K562 (cell line): ENCODE data around the gene A1CF. TPM values are rescaled to one million over a fixed set of nuclear protein-coding genes. Genes with fewer than 3 reads are reported as not detected.
A peak's percentile ranks its signal among the peaks of the same experiment; 100 is the strongest.

ENCODE experiments used
- ATAC-seq: fragments of 200-7000 bp; cut with Tn5 transposase; 3 replicates; pipeline ENCODE4 v1.9.1; 2020; ENCODE audit warnings: moderate library complexity
- BruUV-seq: library from RNA; stranded (reverse); fragments of 400-500 nt; replicated peaks from 2 replicates; lab custom pipeline; 2021; lab: Mats Ljungman, UMichigan
- CTCF ChIA-PET: fragments of 300-600 bp; formaldehyde crosslinking; extraction: SDS; loops from one replicate; lab custom pipeline; 2021; ENCODE audit warnings: low intra/inter-chr PET ratio; lab: Yijun Ruan, JAX
- POLR2A ChIA-PET: fragments of 300-600, 350-650 bp; sonication (Branson Sonifier 250); formaldehyde crosslinking; extraction: SDS; loops from one replicate; lab custom pipeline; 2021; ENCODE audit warnings: antibody characterized with exemption, inconsistent platforms; lab: Yijun Ruan, JAX
- DNase-seq, 4 experiments: peaks; one replicate each; pipeline versions ENCODE4 v3.0.0 to v3.0.0-alpha.2; 2011 to 2018; ENCODE audit warnings: low spot score in 3 of 4, mixed read lengths in 3 of 4; ENCODE audit errors: extremely low read depth in 1 of 4
- FAIRE-seq: peaks from 2 replicates; lab custom pipeline; 2011; peaks lifted over from hg19 to GRCh38; lab: Jason Lieb, UNC
- H2AFZ ChIP-seq: 2 replicates; pipeline ENCODE4 v1.6.0; 2011; ENCODE audit warnings: low read depth, low read length, control low read depth, inconsistent platforms
- H3K27ac ChIP-seq: fragments of 200-600 bp; 3 replicates; pipeline ENCODE4 v1.8.0; 2011; ENCODE audit warnings: low read depth, mild to moderate bottlenecking, control low read depth, inconsistent platforms, low read length, moderate library complexity, mixed read lengths; ENCODE audit errors: extremely low read depth
- H3K27me3 ChIP-seq, 2 experiments: fragments of 300-600 bp in 1 of 2; 2 replicates in 1 of 2; 3 replicates in 1 of 2; pipeline versions ENCODE4 v1.6.0 to v1.8.0; 2011; ENCODE audit warnings: inconsistent platforms in 2 of 2, low read length in 2 of 2, mild to moderate bottlenecking in 1 of 2, mixed read lengths in 1 of 2, moderate library complexity in 1 of 2; ENCODE audit not compliant: control insufficient read depth in 2 of 2, insufficient read depth in 2 of 2
- H3K36me3 ChIP-seq: fragments of 300-600 bp; 3 replicates; pipeline ENCODE4 v1.8.0; 2011; ENCODE audit warnings: mild to moderate bottlenecking, low read length, inconsistent platforms; ENCODE audit not compliant: control insufficient read depth, insufficient read depth
- H3K4me1 ChIP-seq, 2 experiments: fragments of 200-600 bp in 1 of 2; replicated peaks in 1 of 2; 2 replicates in 1 of 2; 3 replicates in 1 of 2; pipeline versions ENCODE4 v1.5.1 to v1.8.0; 2011; ENCODE audit warnings: inconsistent platforms in 2 of 2, low read length in 2 of 2, mild to moderate bottlenecking in 1 of 2, mixed read lengths in 1 of 2, moderate library complexity in 1 of 2; ENCODE audit not compliant: control insufficient read depth in 2 of 2, insufficient read depth in 2 of 2
- H3K4me2 ChIP-seq: 2 replicates; pipeline ENCODE4 v1.6.1; 2011; ENCODE audit warnings: low read length, control low read depth, inconsistent platforms, mixed read lengths; ENCODE audit not compliant: insufficient read depth
- H3K4me3 ChIP-seq: fragments of 200-600 bp; sonication (generic), shearing (Covaris generic); 2 replicates; pipeline ENCODE4 v1.5.1; 2016; ENCODE audit warnings: control low read depth, inconsistent platforms
- H3K79me2 ChIP-seq: fragments of 200-600 bp; 3 replicates; pipeline ENCODE4 v1.8.0; 2011; ENCODE audit warnings: low read length, inconsistent platforms; ENCODE audit not compliant: control insufficient read depth, insufficient read depth
- H3K9ac ChIP-seq, 2 experiments: 2 replicates each; pipeline versions ENCODE4 v1.6.0 to v1.6.1; 2011; ENCODE audit warnings: low read depth in 2 of 2, low read length in 2 of 2, control low read depth in 1 of 2, inconsistent platforms in 1 of 2, mild to moderate bottlenecking in 1 of 2, mixed read lengths in 1 of 2; ENCODE audit not compliant: insufficient read depth in 1 of 2
- H3K9me1 ChIP-seq: one replicate; pipeline ENCODE4 v1.6.0; 2011; ENCODE audit warnings: inconsistent platforms, mild to moderate bottlenecking, low read length, moderate library complexity; ENCODE audit not compliant: control insufficient read depth, insufficient read depth
- H3K9me3 ChIP-seq: replicated peaks from 2 replicates; pipeline ENCODE4 v1.5.1; 2011; ENCODE audit warnings: low read depth, low read length, inconsistent platforms; ENCODE audit not compliant: control insufficient read depth, insufficient read depth
- H4K20me1 ChIP-seq: replicated peaks from 2 replicates; pipeline ENCODE4 v1.6.1; 2011; ENCODE audit warnings: low read length, inconsistent platforms, mixed read lengths; ENCODE audit not compliant: control insufficient read depth, insufficient read depth
- BMI1 ChIP-seq: fragments of 150-350 bp; IDR thresholded peaks from 2 replicates; pipeline ENCODE4 v1.6.1; 2014; ENCODE audit warnings: low read length
- CBFA2T3 ChIP-seq: fragments of 450-650 bp; IDR thresholded peaks from 2 replicates; pipeline ENCODE4 v1.6.1; 2017
- ETV1 ChIP-seq: fragments of 450-650 bp; conservative IDR thresholded peaks from 2 replicates; pipeline ENCODE4 v1.6.1; 2016; ENCODE audit warnings: missing genetic modification characterization, control low read depth, low read depth, missing compliant biosample characterization
- POLR2G ChIP-seq: fragments of 200-400 bp; formaldehyde crosslinking; IDR thresholded peaks from 2 replicates; pipeline ENCODE4 v1.6.1; 2017; ENCODE audit warnings: low read depth, mild to moderate bottlenecking, antibody characterized with exemption, low read length, moderate library complexity
- SIN3A ChIP-seq, 2 experiments: fragments of 150-350 bp in 1 of 2; IDR thresholded peaks; 2 replicates each; pipeline ENCODE4 v1.6.1; 2011 to 2016; ENCODE audit warnings: borderline replicate concordance in 2 of 2, low read depth in 2 of 2, low read length in 2 of 2, mild to moderate bottlenecking in 2 of 2, moderate library complexity in 2 of 2; ENCODE audit not compliant: control insufficient read depth in 1 of 2
- SIX5 ChIP-seq, 2 experiments: IDR thresholded peaks; 2 replicates each; pipeline ENCODE4 v1.6.1; 2011; ENCODE audit warnings: low read length in 2 of 2, borderline replicate concordance in 1 of 2, low read depth in 1 of 2, mild to moderate bottlenecking in 1 of 2, moderate library complexity in 1 of 2; ENCODE audit not compliant: insufficient read depth in 1 of 2
- ZNF212 ChIP-seq: fragments of 450-650 bp; formaldehyde crosslinking; IDR thresholded peaks from 2 replicates; pipeline ENCODE4 v1.4.0; 2020; ENCODE audit warnings: mild to moderate bottlenecking
- ZNF75A ChIP-seq: fragments of 450-650 bp; formaldehyde crosslinking; IDR thresholded peaks from 2 replicates; pipeline ENCODE4 v1.4.0; 2020; ENCODE audit warnings: mild to moderate bottlenecking
- ZNF76 ChIP-seq: fragments of 250-450 bp; sonication (Bioruptor Pico); IDR thresholded peaks from 2 replicates; pipeline ENCODE4 v1.4.0; 2020; ENCODE audit warnings: mild to moderate bottlenecking, moderate library complexity, borderline replicate concordance
- WGBS: fragments of 100-300 bp; shearing (Covaris generic); methylation state at CpG from one replicate; pipeline ENCODE4 v1.1.6; 2016; ENCODE audit warnings: low coverage, mixed read lengths; ENCODE audit not compliant: insufficient coverage; ENCODE audit errors: missing lambda C conversion rate; 5-methylcytosine and 5-hydroxymethylcytosine counted together
- in situ Hi-C: fragments of 300-500 bp; cut with MboI; formaldehyde crosslinking; loops from 4 replicates; pipeline ENCODE4 v1.15.0; 2018; ENCODE audit warnings: inconsistent platforms, mixed read lengths
- intact Hi-C: fragments of 100-400 bp; cut with micrococcal nuclease; formaldehyde crosslinking; loops from 2 replicates; pipeline ENCODE4 v1.14.2; 2022
- polyA plus RNA-seq, 8 experiments: library from polyadenylated mRNA; depleted of rRNA in 4 of 8; stranded (reverse) in 5 of 8; unstranded in 3 of 8; fragments of >200 nt; fragmentation: Nextera tagmentation in 2 of 8; fragmentation: Illumina TruSeq in 1 of 8; extraction: Ambion mirVana in 2 of 8; extraction: Trizol in 1 of 8; gene quantifications; 2 replicates each; pipeline versions ENCODE4 v1.2.1 to v1.2.3, GENCODE V29; 2011 to 2014; ENCODE audit warnings: inconsistent platforms in 1 of 8, missing spikeins in 1 of 8
- total RNA-seq, 7 experiments: library from RNA; depleted of rRNA in 6 of 7; stranded (reverse); fragments of >200 nt in 6 of 7; fragmentation: Illumina TruSeq in 2 of 7; extraction: Trizol in 2 of 7; gene quantifications; 2 replicates each; pipeline versions ENCODE4 v1.2.1 to v1.2.3, GENCODE V29; 2011 to 2021; ENCODE audit warnings: low replicate concordance in 1 of 7
- TF ChIP-seq, protein P1 (sequence below): IDR thresholded peaks from 2 replicates; pipeline ENCODE4 v1.6.1; 2016; ENCODE audit warnings: missing genetic modification characterization, missing compliant biosample characterization
- TF ChIP-seq, protein P2 (sequence below): sonication (generic); formaldehyde crosslinking; IDR thresholded peaks from 2 replicates; pipeline ENCODE4 v1.8.0; 2023; ENCODE audit warnings: mild to moderate bottlenecking, missing genetic modification reagents

A1CF gene
- total and polyA plus RNA-seq, 9 of the 15 experiments (the other 6 are each of a cell fraction or from before 2014, with no cell fraction given): 0.11 TPM; not detected in 8

DNA sequence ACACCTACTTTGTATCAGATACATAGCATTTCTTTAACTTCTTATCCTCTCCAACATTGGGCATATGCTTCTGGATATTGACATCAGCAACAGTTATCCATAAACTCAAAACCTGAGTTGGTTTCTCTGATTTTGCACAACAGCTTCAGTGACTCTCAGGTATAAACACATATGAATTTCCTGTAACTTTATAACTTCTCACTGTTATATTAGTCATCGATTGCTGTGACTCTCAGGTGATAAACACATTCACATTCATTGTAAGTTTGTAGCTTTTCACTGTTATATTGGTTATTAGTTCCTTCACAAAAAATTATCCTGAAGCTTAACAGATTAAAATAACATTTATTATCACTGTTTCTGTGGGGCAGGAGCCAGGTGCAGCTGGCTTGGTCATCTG is 88.7 kb downstream of the A1CF start:
- no peak overlapping the region for H3K27ac ChIP-seq
- no peak overlapping the region for H3K9ac ChIP-seq
- H3K4me1 ChIP-seq: no peaks in the 10 kb centered on the region
- BruUV-seq: no TSS peak
- no peaks in the 10 kb centered on the region for H4K20me1 ChIP-seq
- ATAC-seq (no peak), DNase-seq (no peak), FAIRE-seq (no peak)
- H3K4me2 ChIP-seq: no peak overlapping the region
- no peak overlapping the region for H3K4me3 ChIP-seq
- H3K36me3 ChIP-seq: no peaks in the 10 kb centered on the region
- H3K79me2 ChIP-seq: no peaks in the 10 kb centered on the region
- 0% methylated on average over 1 of the region's 1 CpG for WGBS
- no peak overlapping the region for H2AFZ ChIP-seq
- H3K9me3 ChIP-seq: no peaks in the 10 kb centered on the region
- TF ChIP-seq ZNF75A (CRISPR knock-in tag): no peak
- TF ChIP-seq, protein P1, sequence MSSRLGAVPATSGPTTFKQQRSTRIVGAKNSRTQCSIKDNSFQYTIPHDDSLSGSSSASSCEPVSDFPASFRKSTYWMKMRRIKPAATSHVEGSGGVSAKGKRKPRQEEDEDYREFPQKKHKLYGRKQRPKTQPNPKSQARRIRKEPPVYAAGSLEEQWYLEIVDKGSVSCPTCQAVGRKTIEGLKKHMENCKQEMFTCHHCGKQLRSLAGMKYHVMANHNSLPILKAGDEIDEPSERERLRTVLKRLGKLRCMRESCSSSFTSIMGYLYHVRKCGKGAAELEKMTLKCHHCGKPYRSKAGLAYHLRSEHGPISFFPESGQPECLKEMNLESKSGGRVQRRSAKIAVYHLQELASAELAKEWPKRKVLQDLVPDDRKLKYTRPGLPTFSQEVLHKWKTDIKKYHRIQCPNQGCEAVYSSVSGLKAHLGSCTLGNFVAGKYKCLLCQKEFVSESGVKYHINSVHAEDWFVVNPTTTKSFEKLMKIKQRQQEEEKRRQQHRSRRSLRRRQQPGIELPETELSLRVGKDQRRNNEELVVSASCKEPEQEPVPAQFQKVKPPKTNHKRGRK (tag): 0 out of 2 replicates have a peak, but pooled peaks have one; percentile 0
- in situ Hi-C loops (no loop called here), intact Hi-C loops (loop anchor here (10.0 kb wide), 1 partner anchor 1418 kb away; no protein-coding TSS in a partner anchor)
- no peaks in the 10 kb centered on the region for H3K27me3 ChIP-seq
- H3K9me1 ChIP-seq: no peaks in the 10 kb centered on the region
- CTCF ChIA-PET: no interaction called here
- POLR2A ChIA-PET: no interaction called here

DNA sequence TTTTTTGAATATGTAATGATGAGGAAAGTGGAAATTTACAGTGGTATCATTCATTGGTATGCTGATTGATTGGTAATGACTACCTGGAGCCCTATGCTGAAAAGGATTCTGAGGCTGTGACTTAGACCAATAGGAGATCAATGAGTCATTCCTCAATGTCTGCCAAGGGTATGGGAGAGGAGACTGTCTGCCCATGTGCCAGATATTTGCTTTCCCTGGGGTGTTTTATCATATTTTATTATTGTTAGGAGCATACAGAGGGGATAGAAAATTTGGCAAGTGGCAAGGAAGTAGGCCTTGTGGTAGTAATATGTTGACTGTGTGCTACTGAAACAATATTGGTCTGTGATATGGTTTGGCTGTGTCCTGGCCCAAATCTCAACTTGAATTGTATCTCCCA is 90.9 kb downstream of the A1CF start:
- H4K20me1 ChIP-seq: no peaks in the 10 kb centered on the region
- H3K79me2 ChIP-seq: no peaks in the 10 kb centered on the region
- POLR2A ChIA-PET: no interaction called here
- TF ChIP-seq POLR2G (no peak), CBFA2T3 (no peak), ZNF76 (CRISPR knock-in tag) (no peak), SIX5 (IDR thresholded peaks at IDR 0.05; ENCODE audit: borderline replicate concordance in 1 of 2, insufficient read depth in 1 of 2, low read depth in 1 of 2, low read length in 2 of 2) (no peak), ETV1 (tag) (no peak), SIN3A (IDR thresholded peaks at IDR 0.05; ENCODE audit: borderline replicate concordance in 2 of 2, control insufficient read depth in 1 of 2, low read depth in 2 of 2, low read length in 2 of 2) (no peak), BMI1 (no peak), ZNF212 (CRISPR knock-in tag) (no peak)
- TF ChIP-seq, protein P2, sequence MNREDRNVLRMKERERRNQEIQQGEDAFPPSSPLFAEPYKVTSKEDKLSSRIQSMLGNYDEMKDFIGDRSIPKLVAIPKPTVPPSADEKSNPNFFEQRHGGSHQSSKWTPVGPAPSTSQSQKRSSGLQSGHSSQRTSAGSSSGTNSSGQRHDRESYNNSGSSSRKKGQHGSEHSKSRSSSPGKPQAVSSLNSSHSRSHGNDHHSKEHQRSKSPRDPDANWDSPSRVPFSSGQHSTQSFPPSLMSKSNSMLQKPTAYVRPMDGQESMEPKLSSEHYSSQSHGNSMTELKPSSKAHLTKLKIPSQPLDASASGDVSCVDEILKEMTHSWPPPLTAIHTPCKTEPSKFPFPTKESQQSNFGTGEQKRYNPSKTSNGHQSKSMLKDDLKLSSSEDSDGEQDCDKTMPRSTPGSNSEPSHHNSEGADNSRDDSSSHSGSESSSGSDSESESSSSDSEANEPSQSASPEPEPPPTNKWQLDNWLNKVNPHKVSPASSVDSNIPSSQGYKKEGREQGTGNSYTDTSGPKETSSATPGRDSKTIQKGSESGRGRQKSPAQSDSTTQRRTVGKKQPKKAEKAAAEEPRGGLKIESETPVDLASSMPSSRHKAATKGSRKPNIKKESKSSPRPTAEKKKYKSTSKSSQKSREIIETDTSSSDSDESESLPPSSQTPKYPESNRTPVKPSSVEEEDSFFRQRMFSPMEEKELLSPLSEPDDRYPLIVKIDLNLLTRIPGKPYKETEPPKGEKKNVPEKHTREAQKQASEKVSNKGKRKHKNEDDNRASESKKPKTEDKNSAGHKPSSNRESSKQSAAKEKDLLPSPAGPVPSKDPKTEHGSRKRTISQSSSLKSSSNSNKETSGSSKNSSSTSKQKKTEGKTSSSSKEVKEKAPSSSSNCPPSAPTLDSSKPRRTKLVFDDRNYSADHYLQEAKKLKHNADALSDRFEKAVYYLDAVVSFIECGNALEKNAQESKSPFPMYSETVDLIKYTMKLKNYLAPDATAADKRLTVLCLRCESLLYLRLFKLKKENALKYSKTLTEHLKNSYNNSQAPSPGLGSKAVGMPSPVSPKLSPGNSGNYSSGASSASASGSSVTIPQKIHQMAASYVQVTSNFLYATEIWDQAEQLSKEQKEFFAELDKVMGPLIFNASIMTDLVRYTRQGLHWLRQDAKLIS (CRISPR knock-in tag): no peak

More for the DNA sequence above, 90.9 kb downstream of the A1CF start:
- H3K27ac ChIP-seq: no peak overlapping the region
- CTCF ChIA-PET: no interaction called here
- intact Hi-C loops: loop anchor here (10.0 kb wide), 1 partner anchor 1420 kb away; no protein-coding TSS in a partner anchor
- BruUV-seq: no TSS peak
- no peaks in the 10 kb centered on the region for H3K9me3 ChIP-seq
- no peaks in the 10 kb centered on the region for H3K4me1 ChIP-seq
- H3K27me3 ChIP-seq: no peaks in the 10 kb centered on the region
- no peak overlapping the region for H3K4me2 ChIP-seq
- no peak for DNase-seq
- H2AFZ ChIP-seq: no peak overlapping the region
- no peak overlapping the region for H3K9ac ChIP-seq
- FAIRE-seq: no peak
- H3K36me3 ChIP-seq: no peaks in the 10 kb centered on the region
- H3K9me1 ChIP-seq: no peaks in the 10 kb centered on the region
- in situ Hi-C loops: no loop called here
- H3K4me3 ChIP-seq: no peak overlapping the region
- ATAC-seq: no peak
